CD4-positive, alpha-beta T cell treated with Interleukin-4 for 4 hours (primary cell): ENCODE data around the gene UNKL.
A peak's percentile ranks its signal among the peaks of the same experiment; 100 is the strongest.

Experiments
- DNase-seq: peaks from one replicate; pipeline ENCODE4 v3.0.0-alpha.2; 2020

Gene UNKL

DNA sequence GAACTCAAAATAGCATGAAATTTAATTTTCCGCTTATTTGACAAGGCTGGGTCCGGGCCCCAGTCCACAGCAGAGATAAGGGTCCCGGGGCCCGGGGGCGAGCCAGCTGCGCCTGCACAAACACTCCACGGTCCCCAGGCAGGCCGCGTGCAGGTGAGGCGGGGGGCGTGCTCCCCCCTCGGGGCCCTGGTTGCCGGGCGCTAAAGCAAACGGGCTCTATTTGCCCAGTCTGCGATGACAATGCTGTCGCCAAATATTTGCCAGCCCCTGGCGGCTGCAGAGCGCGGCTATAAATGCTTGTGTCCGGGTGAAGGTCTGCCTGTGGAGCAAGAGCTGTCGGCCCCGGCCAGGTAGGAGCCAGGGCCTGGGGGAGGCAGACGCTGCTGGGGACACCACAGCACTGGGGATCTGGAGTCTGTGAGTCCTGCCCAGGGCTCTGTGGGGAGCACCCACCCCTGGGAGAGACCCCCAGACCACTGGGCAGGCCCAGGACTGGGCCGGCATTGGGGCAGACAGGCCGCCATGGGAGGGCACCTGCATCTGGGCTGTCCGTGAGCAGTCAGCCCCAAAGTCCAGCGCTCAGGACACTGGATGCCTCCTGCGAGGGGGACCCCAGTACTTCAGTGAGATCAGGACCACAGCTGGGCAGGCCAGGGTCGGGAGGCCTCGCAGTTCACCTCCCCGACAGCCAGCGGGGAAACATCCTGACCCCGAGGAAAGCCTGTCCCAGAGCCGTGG lies 16.4 kb upstream of the UNKL start, which contains the start of gene PERCC1:
PERCC1 (plus strand) TSS at position 320 of the 738 bp plus-strand sequence. CDS start 1,516 bp downstream, outside the sequence.
- no peak for DNase-seq

DNA sequence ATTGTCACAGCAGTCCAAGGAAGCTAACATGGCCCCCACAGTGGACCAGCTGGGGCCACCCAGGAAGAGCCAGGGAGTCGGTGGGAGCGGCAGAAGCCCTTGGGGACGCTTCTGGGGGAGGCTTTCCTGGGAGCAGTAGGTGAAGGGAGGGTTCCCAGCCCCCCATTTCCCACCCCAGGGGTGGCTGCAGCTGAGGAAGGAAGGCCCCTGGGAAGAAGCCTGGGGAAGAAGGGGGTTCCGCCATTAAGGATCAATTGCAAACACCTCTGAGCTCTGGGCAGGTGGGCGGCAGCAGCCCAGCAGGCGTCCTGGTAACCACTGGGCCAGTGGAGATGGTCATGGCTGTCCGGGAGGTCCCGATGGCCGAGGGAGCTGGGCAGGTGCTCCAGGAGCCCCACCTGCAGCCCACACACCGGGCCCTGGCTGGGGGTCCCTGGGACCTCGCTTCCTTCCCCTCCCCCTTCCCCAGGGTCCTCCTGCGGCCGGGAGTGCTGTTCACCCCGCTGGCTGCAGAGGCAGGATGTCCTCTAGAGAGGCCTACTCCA lies 15.8 kb upstream of the UNKL start:
- no peak for DNase-seq

DNA sequence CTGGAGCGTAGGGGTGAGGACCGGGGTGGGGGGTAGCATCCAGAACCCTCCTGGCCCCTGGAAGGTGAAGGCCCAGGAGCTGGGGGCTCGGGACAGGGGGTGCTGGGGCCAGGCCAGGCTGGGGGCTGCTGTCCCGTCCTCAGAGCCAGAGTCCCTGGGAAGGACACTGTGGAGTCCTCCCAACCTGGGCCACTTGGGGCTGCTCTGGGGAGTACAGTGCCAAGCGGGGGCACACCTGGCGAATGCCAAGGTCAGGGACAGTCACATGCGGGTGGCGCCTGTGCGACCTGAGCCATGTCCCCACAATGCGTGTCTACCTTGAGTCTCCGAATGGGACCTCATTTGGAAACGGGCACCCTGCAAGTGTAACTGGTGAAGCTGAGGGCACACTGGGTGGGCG lies 15.1 kb upstream of the UNKL start:
- no peak for DNase-seq

DNA sequence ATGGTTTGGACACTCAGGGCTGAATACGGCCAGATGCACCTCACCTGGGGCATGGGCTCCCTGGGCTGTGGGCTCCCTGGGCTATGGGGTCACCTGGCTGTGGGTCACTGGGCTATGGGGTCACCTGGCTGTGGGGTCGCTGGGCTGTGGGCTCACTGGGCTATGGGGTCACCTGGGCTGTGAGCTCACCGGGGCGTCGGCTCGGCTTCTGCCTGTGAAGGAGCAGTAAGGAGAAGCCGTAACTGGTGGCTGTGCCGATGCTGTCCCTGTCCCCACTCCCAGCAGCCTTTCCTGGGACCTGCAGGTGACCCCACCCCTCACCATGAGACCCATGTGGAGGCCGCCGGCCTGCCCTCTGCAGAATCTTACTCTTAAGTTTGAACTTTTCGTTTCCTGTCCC lies 14.5 kb upstream of the UNKL start:
- DNase-seq = no peak

DNA sequence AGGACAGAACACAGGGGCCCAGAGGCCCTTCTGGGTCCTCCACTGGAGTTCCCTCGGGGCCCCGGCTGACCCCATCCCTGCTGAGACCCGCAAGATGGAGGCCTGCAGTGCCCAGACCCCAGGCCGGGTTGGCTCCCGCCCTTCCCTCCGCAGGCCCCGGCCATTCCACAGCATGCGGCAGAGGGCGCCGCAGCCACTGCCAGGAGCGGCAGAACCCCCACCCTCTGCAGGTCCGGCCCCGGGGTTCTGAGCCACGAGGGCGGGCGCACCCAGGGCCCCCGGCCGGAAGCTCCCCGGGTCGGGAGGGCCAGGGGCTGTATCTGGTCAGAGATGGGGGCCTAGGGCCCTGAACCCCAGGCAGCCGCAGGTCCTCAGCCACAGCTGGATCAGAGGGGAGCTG lies 14.0 kb upstream of the UNKL start:
- peak; percentile 23 for DNase-seq

DNA sequence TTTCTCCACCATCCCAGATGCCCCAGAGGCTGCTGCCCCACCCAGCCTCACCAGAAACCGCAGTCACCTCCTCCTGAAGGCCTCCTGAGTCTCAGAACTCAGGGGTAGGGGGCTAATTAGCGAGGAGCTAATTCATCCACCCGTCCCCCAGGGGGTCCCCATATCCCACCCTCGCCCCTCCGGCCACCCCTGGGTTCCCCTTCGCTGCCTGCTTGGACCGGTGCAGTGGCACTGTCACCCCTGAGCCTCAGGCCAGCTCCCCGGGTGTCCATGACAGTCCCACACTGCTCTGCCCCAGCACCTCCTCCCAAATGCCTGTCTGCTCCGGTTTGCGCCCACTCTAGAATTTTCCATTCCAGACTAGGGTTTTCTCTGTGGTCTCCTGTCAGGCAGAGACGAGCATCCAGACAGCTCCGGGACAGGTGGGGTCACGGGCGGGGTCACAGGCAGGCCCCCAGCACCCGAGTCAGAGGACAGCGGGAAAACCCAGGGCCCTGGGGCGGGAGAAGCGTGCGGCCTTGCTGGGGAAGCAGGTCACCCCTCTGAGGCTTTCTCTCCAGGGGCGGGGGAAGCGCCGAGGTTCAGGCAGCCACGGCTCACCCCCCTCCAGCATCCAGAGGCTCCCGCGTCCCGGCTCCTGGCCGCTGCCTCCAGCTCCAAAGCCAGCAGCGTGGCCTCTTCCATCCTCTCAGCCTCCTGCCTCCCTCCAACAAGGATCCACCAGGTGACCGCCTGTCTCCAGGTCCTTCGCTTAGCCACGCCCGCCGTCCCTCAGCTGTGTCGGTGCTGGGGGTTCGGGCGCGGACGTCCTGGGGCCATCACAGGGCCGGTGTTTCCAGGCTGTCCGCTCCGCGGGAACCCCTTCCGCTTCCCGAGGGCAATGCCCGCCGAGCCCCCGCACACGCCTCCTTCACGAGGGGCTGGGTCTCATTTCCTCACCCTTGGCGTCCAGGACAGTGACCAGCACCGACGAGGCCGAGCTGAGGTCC lies 13.3 kb upstream of the UNKL start:
- no peak for DNase-seq

DNA sequence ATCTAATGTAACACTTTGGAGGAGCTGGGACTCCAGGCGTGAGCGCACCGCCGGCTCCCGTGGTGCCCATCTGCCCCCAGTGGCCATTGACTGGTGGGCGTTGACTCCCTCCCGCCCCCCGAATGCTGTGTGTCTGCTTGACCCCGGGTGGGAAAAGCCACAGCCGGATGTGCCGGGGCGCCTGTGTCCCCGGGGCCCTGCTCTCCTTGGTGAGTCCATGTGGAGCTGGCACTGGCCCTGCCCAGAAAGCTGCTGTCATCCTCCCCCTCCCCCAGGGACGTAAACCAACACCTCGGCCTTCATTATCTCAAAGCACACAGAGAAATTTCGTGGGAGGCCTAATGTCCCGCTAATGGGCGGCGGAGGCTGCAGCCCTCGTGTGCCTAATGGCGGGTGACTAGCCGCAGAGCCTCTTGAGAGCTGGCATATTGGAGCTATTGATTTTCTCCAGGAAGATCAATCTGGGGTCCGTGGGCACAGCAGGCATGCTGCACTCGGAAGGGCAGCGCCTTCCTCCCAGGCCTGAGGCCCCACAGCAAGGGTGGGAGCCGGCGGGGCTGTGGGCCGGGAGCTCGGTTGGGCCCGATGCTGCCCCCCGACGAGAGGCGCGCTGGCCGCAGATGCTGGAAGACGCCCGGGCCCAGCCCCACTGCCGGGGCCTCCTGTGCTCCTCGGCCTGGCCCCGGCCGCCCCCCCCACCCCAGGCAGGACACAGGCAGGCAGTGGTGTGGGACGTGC lies 12.4 kb upstream of the UNKL start:
- DNase-seq = no peak

DNA sequence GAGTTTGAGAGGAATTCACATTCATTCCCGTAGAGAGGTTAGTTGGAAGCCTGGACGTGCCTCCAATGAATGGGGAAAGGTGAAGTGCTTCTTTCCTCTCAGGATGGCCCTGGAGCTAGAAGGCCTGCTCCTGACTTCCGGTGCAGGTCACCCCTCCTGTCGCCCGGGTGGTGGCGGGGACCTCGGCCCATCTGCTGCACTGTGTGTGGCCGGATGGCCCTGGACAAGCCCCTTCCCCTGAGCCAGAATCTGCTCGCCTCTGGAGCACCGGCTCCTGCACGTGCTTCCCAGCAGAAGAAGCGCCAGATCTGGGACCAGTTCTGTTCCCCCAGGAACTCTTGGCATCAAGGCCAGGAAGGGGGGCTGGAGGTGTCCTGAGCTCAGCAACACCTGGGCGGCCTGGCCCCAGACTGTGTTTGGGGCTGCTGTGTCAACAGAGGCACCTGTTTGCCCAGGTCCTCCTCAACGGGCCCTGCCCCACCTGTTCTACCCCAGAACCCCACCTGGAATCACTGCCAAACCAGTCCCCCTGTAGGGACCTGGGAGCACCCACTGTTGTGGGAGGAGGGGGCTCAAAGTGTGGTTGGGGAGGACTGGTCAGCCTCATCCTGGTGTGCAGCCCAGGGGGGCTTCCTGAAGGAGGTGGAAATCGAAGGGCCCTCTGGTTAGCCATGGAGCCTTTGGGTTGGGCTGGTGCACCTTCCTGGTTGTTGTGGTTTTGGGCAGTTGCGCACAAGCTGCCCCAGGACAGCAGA lies 11.3 kb upstream of the UNKL start:
- DNase-seq = no peak

DNA sequence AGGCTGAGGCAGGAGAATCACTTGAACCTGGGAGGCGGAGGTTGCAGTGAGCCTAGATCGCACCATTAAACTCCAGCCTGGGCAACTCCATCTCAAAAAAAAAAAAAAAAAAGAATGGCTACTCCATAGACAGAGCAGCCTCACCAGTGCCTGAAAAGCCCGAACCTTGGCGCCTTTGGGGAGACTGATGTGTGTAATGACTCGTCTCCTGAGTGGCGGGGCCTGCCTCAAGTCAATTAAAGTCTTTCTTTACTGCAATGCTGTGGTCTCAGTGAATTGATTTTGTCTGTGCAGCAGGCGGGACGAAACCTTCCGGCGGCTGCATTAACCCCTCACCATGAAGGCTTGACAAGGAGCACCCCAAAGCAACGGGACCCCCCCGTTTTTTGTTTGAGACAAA lies 9.5 kb upstream of the UNKL start:
- DNase-seq = no peak

DNA sequence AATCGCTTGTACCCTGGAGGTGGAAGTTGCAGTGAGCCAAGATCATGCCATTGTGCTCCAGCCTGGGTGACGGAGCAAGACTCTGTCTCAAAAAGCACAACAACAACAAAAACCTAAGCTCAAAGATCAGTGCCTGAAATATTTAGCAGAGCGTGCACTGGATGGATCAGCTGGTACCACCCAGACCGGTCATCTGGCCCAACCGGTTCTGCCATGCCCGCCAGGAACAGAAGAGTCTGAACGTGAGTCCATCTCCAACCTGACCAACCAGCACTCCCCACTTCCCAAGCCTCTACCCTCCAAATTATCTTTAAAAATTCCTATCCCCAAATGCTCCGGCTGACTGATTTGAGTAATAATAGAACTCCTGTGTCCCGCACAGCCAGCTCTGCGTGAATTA lies 7.6 kb upstream of the UNKL start:
- DNase-seq = no peak

DNA sequence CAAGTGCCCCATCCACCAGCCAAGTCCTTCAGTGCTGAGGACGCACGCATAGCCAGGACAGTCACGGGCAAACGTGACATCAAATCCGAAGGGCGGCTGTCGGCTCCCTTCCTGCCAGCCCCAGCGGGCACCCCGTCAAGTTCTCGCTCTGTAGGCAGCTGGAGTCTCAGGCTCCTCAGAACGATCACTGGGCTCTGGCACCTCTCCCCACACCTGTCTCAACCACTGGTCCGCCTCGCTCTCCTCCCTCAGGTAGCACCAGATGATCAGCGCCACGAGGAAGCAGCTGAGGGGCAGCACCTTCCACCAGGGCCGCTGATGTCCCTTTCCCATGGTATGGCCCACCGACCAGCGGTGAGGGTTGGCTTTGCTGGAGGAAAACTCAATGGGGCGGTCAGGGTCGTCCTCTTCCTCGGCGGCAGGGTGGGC lies 5.6 kb upstream of the UNKL start:
- DNase-seq = no peak

DNA sequence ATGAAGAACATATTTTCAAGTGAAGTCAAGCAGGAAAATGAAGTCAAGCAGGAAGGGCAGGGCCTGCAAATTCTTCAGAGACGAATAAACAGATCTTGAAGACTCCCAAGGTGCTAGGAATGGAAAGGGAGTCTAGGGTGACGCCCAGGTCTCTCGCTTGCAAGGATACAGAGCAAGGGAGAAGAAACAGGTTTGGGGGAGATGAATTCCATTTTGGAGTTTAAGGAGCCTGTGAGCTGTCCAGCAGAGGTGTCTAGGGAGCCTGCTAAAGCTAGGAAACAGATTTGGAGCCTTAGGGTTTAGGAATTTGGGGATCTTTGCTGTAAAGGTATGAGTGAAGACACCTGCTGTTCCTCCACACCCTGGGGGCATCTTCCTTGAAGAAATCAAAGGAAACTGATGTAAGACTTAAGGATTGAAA lies 2.0 kb upstream of the UNKL start:
- no peak for DNase-seq

DNA sequence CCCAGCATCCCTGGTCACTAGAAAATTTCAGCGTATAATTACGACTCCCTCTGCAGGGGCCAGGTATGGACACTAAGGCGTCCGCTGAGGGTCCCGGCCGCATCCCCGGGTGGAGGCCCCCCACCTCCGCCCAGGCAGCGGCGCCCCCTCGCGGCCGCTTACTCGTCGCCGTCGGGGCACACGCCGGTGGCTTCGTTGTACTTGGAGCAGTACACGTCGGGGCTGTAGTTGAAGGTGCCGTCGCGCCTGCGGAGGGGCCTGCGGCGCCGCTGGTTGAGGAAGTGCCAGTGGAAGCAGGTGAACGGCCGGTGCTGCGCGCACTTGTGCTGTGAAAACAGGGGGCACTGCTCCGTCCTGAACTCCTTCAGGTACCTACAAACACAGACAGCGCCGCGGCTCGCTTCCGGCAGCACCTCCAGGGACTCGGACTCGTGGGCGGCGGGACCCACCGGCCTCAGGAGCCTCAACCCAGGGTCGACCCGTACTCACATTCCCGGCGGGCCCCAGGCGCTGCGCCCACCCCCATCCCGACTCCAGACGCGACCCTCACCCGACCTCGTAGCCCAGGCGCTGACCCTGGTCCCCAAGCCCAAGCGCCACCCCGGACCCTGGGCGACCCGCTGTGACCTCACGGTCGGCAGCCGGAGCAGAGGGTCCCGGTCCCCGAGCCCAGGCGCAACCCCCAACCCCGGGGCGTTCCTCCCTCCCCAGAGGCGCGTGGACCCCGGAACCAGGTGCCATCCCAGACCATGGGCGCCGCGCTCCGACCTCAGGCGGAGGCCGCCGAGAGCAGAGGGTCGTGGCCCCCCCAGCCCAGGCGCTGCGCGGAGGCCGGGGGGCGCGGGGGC lies 596 bp downstream of the UNKL start:
- peak; percentile 56 for DNase-seq

DNA sequence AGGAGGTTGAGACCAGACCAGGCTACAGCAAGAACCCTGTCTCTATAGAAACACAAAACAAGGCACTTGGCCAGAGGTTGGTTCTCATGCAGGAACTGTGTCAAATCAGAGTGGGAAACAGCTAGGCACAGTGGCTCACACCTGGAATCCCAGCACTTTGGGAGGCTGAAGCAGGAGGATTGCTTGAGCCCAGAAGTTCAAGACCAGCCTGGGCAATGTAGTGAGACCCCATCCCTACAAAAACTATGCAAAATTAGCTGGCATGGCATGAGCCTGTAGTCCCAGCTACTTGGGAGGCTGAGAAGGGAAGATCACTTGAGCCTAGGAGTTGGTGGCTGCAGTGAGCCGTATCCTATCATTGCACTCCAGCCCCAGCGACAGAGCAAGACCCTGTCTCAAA lies 1.7 kb downstream of the UNKL start:
- DNase-seq = no peak

DNA sequence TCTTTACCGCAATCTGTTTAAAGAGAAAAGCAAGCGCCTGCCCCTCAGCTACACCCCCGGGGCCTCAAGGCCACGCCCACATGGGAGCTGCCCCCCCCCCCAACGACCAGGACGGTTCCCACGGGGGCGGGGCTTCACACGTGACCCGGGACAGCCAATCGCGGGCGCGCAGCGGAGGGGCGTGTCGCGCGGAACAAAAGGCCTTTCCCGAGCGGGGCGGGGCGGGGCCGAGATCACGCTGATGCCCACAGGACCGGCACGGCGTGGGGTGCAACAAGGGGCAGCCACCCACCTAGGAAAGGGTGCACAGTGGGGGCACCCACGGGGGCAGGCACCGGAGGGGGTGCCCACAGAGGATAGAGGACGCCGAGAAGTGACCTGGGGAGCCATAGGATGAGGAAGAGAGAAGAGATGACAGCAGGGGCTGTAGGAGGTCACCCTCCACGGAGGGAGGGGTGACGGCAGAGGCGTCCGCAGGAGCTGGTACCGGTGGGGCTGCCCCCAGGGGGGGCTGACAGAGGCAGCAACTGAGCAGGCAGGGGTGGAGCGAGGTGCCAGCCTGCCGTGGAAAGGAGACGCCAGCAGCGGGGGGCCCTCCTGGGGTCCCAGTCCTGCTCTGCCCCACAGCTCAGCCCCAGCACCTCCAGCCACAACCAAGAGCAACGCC lies 6.2 kb downstream of the UNKL start:
- peak; percentile 92 for DNase-seq

DNA sequence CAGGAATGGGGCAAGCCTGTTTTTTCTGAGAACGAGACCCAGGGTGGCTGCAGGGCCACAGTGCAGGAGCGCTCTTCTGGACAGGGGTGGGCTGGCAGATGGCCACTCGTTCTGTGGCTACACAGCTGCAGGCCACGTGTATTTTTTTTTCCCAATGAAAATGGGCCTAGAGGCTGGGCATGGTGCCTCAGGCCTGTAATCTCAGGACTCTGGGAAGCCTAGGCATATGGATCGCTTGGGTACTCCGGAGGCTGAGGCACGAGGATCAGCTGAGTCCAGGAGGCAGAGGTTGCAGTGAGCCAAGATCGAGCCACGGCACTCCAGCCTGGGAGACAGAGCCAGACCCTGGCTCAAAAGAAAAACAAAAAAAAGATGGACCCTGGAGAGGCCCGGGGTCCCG lies 6.8 kb downstream of the UNKL start:
- no peak for DNase-seq

DNA sequence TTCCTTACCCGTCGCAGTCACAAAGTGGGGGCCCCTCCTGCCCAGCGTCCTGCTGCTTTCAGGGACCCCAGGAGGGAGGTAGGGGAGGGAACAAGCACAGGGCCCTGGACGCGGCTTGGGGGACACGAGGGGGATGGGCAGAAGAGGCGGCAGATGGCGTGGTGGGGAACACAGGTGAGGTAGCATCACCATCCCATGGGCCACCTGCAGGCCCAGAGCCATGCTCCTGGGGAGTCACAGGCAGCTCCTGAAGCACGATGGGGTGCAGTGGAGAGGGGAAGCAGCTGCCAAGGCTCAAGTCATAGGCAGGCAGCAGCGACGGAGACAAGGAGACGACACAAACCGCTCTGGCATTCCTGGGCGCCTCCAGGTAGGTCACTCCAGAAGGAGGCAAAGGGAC lies 10.8 kb downstream of the UNKL start:
- DNase-seq = no peak

DNA sequence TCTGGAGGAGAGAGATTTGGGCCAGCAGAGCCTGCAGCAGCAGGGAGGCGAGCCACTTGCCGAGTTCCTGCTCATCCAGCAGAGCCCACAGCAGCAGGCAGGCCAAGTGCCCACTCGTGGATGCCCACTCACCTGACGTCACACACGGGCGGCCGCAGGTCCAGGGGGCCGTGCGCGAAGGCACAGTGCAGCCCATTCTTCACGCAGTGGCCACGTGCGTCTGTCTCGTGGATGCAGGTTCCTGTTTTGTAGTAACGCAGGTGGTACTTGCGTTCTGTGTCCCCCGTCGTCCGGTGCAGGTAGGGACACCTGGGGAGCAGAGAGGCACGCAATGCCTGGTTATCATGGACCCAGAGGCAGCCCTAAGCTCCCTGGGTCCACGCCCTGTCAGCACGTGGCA lies 11.5 kb downstream of the UNKL start:
- DNase-seq = no peak

DNA sequence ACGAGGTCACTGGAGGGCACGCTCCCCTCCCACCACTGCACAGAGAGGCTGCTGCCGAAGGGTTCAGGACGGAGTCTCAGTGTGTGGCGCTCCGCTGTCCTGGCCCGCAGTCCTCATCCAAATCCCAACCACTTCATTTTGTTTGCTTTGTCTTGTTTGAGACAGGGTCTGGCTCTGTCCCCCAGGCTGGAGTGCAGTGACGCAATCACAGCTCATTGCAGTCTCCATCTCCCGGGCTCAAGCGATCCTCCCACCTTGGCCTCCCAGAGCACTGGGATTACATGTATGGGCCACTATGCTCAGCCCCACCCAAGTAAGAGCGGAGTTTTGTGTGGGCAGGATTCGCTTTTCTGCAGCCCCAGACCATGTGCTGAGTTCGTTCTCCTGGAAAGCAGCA lies 12.7 kb downstream of the UNKL start:
- no peak for DNase-seq

DNA sequence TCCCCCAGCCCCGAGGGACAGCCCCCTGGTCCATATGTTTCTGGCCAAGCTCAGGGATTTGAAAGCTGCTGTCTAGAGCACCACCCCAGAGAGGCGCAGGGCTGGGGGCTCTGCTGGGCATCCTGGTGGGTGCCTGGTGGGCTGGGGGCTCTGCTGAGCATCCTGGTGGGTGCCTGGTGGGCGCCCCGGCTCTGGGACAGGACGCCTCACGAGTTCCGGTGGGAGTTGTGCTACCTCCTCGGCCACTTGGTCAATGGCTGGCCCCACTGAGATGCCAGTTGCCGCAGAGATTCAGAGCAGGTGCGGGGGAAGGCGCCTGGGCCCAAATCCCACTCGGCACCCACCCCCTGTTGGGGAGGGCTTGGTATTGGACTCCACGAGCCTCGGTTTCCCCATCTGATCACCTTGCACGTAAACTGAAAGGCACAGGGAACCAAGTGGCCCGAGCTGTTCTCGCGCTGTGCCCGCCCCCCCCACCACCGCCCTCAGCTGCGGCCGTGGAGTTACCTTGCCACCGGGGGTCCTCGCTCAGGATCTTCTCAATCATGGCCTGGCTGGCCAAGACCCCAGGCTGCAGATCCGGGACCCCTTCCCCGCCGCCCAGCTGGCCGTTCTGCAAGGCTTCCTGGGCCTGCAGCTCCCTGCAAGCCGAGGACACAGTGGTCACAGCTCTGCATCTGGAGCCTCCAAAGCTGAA lies 13.3 kb downstream of the UNKL start:
- no peak for DNase-seq
